ENCODE measurements around the gene ZNF784.

The ZNF784 gene

DNA sequence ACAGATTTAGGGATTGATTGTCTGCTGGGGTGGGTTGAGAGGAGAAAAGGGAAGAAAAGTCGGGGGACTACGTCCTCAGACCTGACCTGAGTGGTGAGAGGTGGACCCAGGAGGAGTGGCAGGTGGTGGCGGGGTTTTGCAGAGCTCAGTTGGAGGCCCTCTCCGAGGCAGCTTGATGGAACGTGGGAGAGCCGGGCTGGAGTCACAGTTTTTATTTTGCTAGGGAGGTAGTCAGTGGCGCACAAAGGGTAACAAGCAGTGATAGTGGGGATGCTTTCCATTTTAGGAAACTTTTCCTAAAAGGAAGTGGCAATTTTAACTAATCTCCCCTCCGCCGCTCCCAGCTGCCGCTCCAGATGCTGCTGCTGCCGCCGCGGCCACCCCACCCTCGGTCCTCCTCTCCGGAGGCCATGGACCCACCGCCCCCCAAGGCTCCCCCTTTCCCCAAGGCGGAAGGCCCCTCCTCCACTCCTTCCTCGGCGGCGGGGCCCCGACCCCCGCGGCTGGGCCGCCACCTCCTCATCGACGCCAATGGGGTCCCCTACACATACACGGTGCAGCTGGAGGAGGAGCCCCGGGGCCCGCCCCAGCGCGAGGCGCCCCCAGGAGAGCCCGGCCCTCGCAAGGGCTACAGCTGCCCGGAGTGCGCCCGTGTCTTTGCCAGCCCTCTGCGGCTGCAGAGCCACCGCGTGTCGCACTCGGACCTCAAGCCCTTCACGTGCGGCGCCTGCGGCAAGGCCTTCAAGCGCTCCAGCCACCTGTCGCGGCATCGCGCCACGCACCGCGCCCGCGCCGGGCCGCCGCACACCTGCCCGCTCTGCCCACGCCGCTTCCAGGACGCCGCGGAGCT lies 18.0 kb upstream of the ZNF784 start:
- peak; percentile 36 for DNase-seq

DNA sequence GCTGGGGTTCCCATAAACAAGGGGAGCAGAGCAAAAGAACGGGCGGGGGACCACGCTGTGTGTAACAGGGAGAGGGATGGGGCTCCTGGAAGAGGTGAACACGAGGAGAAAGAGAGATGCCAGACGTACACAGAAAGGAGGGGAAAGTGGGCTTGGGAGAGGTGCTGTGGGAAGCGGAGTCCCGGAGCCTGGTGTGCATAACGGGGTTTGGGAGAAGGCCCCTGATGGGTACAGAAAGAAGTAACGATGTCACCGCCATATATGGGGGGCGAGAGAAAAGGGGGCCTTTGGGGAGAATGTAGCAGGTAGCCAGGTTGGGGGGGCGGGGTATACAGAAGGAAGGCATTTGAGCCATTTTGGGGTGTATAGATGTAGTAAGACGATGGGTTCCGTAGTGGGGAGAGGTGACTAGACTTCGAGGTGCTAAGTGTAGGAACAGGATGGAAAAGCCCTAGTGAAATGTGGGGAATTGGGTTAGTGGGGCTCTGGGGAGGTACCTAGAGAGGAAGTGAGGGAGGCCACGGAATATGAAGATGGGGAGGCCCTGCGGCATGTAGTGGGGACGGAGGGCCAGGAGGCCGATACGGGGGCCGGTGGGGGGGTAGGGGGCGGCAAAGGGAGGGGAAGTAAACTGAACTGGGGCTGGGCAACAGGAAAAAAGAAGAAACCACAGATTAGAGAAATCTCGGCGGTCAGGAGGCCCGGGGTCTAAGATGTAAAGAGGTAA lies 17.2 kb upstream of the ZNF784 start:
- DNase-seq, result peak; percentile 44

GRCh38 chr19:55640577-55641425 lies 16.4 kb upstream of the ZNF784 start, which contains the start of gene ZNF580:
ZNF580 (plus strand) TSS chr19:55641002; CDS start chr19:55642509, 1,507 bp downstream.
- peak; percentile 83 for DNase-seq

DNA sequence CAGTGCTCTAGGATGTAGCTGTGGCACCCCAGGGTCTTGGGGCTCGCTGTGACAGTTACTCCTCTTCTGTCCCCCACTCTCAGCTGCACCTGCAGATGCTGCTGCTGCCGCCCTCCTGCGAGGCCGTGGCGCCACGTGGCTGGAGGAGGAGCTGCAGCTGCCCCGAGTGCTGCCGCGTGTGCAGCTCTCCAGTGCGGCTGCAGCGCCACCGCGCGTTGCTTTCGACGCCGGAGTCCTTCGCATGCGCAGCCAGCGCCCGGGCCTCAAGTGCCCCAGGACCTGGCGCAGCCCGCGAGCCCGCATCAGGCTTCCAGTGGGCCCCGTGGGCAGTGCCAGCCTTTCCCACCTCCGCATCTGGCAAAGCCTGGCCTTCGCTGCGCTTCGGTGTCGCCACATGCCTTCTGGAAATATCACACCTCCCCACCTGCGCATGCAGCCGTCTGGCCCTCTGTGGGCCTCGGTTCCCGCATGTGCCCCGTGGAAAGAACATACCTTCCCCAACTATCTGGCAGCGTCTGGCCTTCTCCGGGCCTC lies 15.7 kb upstream of the ZNF784 start:
- peak; percentile 71 for DNase-seq

GRCh38 chr19:55638864-55639359 lies 14.5 kb upstream of the ZNF784 start:
- DNase-seq, result peak; percentile 39

DNA sequence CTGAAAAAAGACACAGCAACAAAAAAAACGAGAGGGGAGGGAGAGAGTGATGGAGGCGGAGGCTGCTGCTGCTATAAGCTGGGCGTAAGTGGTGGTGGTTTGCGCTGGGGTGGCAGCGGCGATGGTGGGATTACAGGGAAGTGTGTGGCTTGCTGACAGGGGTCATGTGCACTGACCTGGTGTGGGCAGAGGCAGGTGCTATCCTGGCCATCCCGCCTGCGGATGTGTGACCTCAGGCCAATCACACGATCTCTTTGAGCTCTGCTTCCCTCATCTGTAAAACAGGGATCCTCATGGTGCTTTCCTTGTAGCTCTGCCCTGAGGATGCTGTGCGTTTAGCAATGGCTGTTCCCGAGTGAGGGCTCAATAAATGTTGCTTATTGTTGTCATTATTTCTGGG lies 13.2 kb upstream of the ZNF784 start:
- DNase-seq, result no peak

DNA sequence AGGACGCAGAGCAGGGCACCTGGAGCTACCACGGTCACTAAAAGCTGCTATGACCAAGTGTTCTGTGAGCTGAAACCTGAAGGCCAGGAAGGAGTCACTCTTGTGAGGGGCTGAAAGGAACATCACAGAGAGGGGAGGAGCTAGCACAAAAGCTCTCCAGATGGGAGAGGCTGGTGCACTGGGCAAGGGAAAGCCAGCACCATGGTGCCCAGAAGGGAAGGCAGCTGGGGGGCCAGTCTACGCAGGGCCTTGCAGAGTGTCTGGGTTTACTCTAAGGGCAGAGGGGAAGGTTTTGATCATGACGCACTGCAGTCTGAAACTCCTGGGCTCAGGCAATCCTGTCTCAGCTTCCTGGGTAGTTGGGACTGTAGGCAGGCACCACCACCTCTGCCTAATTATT lies 12.4 kb upstream of the ZNF784 start:
- DNase-seq, result no peak

DNA sequence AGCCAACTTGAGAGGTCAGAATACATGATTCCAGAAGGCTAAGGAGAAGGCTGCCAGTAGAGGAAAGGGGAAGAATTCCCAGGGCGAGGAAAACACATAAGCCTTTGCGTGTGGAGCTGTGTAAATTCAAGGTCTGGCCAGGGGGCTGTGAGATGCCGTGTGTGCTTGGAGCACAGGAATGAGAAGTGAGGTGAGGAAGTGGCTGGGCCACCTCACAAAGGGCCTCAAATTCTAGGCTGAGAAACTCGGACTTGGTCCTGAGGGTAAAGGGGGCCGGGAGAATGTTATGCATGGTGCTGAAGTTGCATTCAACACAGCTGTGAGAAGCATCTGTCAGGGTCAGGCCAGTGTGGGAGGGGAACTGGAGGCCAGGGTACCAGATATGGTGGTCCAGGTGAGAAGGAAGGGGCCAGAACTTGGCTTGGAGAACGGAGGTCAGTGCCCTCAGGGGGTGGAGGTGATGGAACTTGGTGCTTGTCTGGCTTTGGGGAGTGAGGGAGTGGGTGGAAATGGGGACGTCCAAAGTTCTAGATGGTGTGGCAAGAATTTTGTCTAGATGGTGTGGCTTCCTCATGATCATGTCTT lies 11.6 kb upstream of the ZNF784 start:
- no peak for DNase-seq

DNA sequence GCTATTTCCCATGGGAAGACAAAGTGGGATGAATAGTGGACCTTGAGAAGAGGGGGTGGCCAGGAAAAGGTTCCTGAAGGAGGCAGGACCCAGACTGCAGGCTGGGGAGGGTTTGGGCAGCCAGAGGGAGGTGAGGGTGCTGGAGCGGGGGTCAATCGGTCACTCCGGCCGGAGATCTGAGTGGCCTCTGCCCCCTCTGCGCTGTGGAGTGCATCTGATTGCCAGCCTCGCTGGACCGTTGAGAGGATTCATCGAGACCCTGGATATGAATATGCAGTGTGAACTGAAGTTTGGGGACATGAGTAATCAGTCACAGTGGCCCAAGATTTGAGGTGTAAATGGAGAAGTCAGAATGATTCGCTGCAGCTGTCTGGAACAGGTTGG lies 11.0 kb upstream of the ZNF784 start:
- DNase-seq, result no peak

GRCh38 chr19:55633861-55634260 lies 9.5 kb upstream of the ZNF784 start:
- DNase-seq, result no peak

DNA sequence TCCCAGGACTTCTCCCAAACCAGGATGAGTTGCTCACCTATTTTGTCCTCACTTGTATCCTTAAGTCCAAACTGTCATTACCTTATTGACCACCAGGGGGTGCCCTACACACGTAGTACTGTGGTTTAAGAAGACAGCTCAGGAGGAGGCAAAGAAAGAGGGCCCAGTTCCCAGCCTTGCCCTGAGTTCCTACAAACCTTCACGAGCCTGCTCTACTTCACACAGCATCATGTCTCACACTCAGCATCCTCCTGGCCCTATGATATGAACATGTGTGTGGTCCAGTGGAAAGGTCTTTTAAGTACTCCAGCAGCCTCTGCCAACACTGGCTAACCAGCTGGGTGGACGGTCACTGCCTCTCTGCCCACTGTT lies 8.1 kb upstream of the ZNF784 start:
- DNase-seq, result peak; percentile 90

DNA sequence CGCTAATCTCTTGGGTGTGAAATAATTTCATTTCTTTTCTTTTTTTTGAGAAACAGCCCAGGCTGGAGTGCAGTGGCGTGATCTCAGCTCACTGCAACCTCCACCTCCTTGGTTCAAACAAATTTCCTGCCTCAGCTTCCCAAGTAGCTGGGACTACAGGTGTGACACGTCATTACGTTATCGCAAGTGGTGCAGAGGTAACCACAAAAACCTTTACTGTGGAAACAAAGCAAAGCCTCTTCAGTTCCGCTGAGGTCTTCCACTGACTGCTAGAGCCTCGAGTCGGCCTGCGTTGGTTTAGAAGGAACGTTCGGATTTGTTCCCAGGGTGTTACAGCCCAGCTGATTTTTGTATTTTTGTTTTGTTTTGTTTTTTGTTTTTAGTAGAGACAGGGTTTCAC lies 2.0 kb upstream of the ZNF784 start:
- DNase-seq, result no peak

- DNase-seq, result no peak
Measured at GRCh38 chr19:55625004-55625326, 599 bp upstream of the ZNF784 start.

GRCh38 chr19:55623561-55623960 lies 805 bp downstream of the ZNF784 start:
- no peak for DNase-seq

DNA sequence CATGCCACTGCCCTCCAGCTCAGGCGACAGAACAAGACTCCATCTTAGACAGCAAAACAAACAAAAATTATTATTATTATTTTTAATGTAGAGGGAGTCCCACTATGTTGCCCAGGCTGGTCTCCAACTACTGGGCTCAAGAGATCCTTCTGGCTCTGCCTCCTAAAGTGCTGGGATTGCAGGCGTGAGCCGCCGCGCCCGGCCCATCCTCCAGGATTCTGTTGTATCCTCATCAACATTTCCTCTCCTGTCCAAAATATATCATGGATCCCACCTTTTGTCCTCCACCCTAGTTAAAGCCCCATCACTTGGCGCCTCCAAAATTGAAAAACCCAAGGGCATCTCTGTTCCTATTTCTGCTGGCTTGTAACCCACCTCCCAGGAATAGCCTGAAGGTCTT lies 1.2 kb downstream of the ZNF784 start:
- DNase-seq, result no peak

DNA sequence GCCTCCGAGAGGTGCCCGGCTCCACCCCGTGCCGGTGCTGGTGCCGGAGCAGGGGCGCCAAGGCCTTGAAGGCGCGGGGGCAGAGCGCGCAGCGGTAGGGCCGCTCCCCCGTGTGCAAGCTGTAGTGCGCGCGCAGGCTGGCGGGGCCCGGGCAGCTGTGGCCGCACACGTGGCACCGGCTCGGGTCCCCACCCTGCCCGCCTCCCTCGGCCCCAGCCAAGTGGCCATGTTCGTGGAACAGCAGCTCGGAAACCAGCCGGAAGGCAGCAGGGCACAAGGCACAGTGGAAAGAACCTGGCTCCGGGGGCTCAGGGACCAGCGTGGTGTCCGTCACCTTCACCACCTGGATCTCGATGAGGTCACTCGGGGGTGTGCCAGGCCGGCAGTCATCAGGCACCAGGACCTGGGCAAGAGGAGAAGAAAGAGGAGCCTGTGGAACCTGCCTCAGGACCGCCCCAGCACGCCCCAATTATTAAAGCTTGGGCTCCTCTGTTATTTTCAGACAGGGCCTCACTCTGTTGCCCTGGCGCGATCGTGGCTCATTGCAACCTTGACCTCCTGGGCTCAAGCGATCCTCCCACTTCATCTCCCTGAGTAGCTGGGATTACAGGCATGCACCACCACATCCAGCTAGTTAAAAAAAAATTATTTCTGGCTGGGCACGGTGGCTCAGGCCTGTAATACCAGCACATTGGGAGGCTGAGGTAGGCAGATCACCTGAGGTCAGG lies 2.0 kb downstream of the ZNF784 start:
- DNase-seq, result no peak

GRCh38 chr19:55621673-55622231 lies 2.6 kb downstream of the ZNF784 start:
- no peak for DNase-seq

DNA sequence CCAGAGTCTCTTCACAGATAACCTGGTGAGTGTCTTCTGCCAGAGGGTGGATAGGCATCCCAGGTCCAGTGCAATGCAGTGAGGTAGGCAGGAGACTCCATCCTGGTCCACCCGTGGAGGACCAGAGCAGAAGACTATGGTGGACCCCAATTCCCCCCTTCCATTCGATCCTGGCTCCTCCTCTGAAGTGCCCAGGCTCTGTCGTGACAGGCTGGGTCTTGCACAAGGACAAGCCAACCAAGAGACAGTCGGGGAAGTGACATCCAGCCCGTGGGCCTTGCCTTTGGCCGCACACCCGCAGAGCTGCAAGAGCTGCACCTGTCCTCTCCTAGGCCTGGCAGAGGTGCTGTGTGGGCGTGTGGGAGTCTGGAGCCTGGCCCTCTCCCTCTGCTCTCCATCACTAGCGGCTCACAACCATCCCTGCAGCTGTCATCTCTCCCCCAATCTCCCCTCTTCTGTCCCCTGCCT lies 3.1 kb downstream of the ZNF784 start:
- no peak for DNase-seq

DNA sequence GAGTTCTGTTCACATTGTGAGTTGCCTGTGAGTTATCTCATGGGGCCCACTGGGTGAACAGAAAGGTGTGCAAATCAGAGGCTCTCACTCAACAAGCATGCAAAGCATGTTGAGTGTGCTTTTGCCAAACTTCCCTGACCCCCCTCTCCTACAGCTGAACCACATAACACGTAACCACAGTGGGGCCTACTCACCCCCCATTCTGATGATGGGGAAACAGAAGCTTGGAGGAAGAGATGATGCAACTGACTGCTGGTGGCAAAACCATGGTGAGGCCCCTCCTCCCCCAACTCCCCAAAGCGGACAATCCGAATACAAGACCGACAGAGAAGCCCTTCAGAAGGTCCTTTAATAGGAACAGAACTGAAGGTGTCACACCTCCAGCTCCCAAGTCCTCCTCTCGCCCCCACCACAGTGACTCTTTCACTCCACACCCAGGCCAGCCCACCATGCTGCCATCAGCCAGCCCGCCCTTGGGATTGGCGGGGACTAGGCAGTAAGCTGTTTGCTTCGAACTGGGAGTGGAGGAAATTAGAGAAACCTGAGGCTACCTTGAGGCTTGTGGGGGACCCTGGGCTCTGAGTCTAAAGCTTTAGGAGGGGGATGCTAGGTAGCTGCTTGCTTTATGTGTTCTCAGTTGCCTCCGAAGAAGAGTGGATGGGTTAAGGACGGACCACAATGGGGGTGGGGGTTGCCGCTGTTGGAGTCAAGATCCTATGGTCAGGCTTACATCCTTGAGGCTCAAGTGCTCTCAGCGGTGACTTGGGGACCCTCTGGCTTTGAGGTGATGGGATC lies 3.8 kb downstream of the ZNF784 start:
- no peak for DNase-seq

GRCh38 chr19:55619286-55619685 lies 5.1 kb downstream of the ZNF784 start:
- DNase-seq, result no peak

GRCh38 chr19:55618426-55618825 lies 5.9 kb downstream of the ZNF784 start:
- no peak for DNase-seq
